Astrocyte (in vitro differentiated cells and primary cell): ENCODE measurements around the gene CLDN18. TPM values are rescaled to one million over a fixed set of nuclear protein-coding genes. Genes with fewer than 3 reads are reported as not detected.
A peak's percentile ranks its signal among the peaks of the same experiment; 100 is the strongest.

Experiments used
- DNase-seq: peaks from one replicate; pipeline ENCODE4 v3.0.0-alpha.2; 2010; ENCODE audit warnings: low read depth
- FAIRE-seq: peaks from 2 replicates; lab custom pipeline; 2011; peaks lifted over from hg19 to GRCh38; lab: Jason Lieb, UNC
- H2AFZ ChIP-seq: 2 replicates; pipeline ENCODE4 v1.6.0; 2012; ENCODE audit warnings: low read depth, low read length, inconsistent platforms
- H3K27ac ChIP-seq: 2 replicates; pipeline ENCODE4 v1.5.1; 2011; ENCODE audit warnings: low read depth, low read length, inconsistent platforms
- H3K27me3 ChIP-seq: 2 replicates; pipeline ENCODE4 v1.6.0; 2011; ENCODE audit warnings: low read length, inconsistent platforms; ENCODE audit not compliant: insufficient read depth
- H3K36me3 ChIP-seq: 2 replicates; pipeline ENCODE4 v1.5.1; 2011; ENCODE audit warnings: low read length, inconsistent platforms; ENCODE audit not compliant: insufficient read depth
- H3K4me1 ChIP-seq: 2 replicates; pipeline ENCODE4 v1.5.1; 2011; ENCODE audit warnings: low read length, inconsistent platforms; ENCODE audit not compliant: insufficient read depth
- H3K4me2 ChIP-seq: 2 replicates; pipeline ENCODE4 v1.6.0; 2012; ENCODE audit warnings: low read length, inconsistent platforms
- H3K4me3 ChIP-seq: 2 replicates; pipeline ENCODE4 v1.5.1; 2011; ENCODE audit warnings: low read depth, mild to moderate bottlenecking, low read length, inconsistent platforms; ENCODE audit not compliant: insufficient read depth
- H3K79me2 ChIP-seq: 2 replicates; pipeline ENCODE4 v1.6.0; 2012; ENCODE audit warnings: mild to moderate bottlenecking, low read length, inconsistent platforms; ENCODE audit not compliant: insufficient read depth
- H3K9ac ChIP-seq: 2 replicates; pipeline ENCODE4 v1.6.0; 2012; ENCODE audit warnings: mild to moderate bottlenecking, low read length, inconsistent platforms
- H3K9me3 ChIP-seq: 2 replicates; pipeline ENCODE4 v1.5.1; 2012; ENCODE audit warnings: low read depth, mild to moderate bottlenecking, low read length, inconsistent platforms; ENCODE audit not compliant: insufficient read depth
- H4K20me1 ChIP-seq: 2 replicates; pipeline ENCODE4 v1.6.0; 2012; ENCODE audit warnings: low read length, inconsistent platforms; ENCODE audit not compliant: insufficient read depth
- H3K27ac Mint-ChIP-seq: one replicate; pipeline ENCODE4 v1.8.0; 2021; ENCODE audit warnings: mild to moderate bottlenecking, mixed read lengths; ENCODE audit not compliant: unreplicated experiment
- H3K27me3 Mint-ChIP-seq: one replicate; pipeline ENCODE4 v1.8.0; 2021; ENCODE audit warnings: low read depth, mixed read lengths; ENCODE audit not compliant: unreplicated experiment
- H3K36me3 Mint-ChIP-seq: one replicate; pipeline ENCODE4 v1.8.0; 2021; ENCODE audit warnings: low read depth, mixed read lengths; ENCODE audit not compliant: unreplicated experiment
- H3K4me1 Mint-ChIP-seq: one replicate; pipeline ENCODE4 v1.8.0; 2021; ENCODE audit warnings: low read depth, mixed read lengths; ENCODE audit not compliant: unreplicated experiment
- H3K4me3 Mint-ChIP-seq: one replicate; pipeline ENCODE4 v1.8.0; 2021; ENCODE audit warnings: mild to moderate bottlenecking, moderate library complexity, mixed read lengths; ENCODE audit not compliant: unreplicated experiment
- H3K9me3 Mint-ChIP-seq: one replicate; pipeline ENCODE4 v1.8.0; 2021; ENCODE audit warnings: mild to moderate bottlenecking, mixed read lengths; ENCODE audit not compliant: unreplicated experiment
- EZH2 ChIP-seq: IDR thresholded peaks from 2 replicates; pipeline ENCODE4 v1.6.1; 2012; ENCODE audit warnings: mild to moderate bottlenecking, low read length, inconsistent platforms; ENCODE audit not compliant: insufficient read depth
- total RNA-seq: library from RNA; stranded (reverse); gene quantifications from 2 replicates; pipeline ENCODE4 v1.2.1, GENCODE V29; 2021
- TF ChIP-seq, protein P1 (sequence below): IDR thresholded peaks from 2 replicates; pipeline ENCODE4 v1.5.1; 2011; ENCODE audit warnings: low read depth, mild to moderate bottlenecking, inconsistent platforms, low read length, moderate library complexity; ENCODE audit not compliant: insufficient read depth

CLDN18 gene
- total RNA-seq, 1 donor from 2014 or later: not detected

DNA sequence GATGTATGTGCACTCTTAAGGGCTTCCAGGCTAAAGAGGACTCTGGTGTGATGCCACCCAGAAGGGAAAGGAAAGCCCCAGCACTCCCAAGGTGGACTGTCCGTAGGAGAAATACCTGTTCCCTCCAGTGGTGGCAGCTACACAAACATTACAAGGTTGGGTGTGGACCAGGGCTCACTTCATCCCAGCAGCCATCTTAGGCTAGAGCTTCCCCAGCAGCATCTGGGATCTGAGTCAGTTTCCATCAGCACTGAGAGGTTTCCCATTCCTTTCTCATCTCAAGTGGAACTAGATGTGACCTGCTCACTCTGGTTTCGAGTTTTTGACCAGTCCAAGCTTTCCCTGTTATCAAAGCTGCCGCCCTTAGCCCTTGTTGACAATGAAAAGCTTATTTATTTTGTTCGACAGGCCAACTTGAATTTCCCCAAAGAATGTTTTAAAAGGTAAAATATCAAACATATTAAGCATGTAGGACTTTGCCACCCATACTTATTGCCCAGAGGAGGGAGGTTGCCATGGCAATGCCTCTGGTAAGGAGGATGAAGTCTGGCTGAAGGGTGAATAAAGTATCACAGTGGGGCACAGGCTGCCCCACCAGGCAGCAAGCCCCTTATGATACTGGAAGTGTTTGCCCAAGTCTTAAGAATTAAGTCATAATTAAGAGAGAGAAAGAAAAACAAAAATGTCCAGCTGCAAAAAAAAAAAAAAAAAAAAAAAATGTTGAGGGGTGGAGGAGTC is 28.9 kb downstream of the CLDN18 start:
- H3K4me1 Mint-ChIP-seq: peaks cover 18% of the 10 kb centered on the region
- no peaks in the 10 kb centered on the region for H4K20me1 ChIP-seq
- H3K9me3 ChIP-seq: no peaks in the 10 kb centered on the region
- H3K36me3 Mint-ChIP-seq: peaks cover 2% of the 10 kb centered on the region
- no peak overlapping the region for H3K4me3 Mint-ChIP-seq
- DNase-seq (no peak), FAIRE-seq (no peak)
- H3K9ac ChIP-seq: no peak overlapping the region
- no peak overlapping the region for H3K27ac ChIP-seq
- no peak overlapping the region for H3K4me2 ChIP-seq
- H3K27me3 ChIP-seq: no peaks in the 10 kb centered on the region
- no peak for TF ChIP-seq EZH2
- TF ChIP-seq, protein P1, sequence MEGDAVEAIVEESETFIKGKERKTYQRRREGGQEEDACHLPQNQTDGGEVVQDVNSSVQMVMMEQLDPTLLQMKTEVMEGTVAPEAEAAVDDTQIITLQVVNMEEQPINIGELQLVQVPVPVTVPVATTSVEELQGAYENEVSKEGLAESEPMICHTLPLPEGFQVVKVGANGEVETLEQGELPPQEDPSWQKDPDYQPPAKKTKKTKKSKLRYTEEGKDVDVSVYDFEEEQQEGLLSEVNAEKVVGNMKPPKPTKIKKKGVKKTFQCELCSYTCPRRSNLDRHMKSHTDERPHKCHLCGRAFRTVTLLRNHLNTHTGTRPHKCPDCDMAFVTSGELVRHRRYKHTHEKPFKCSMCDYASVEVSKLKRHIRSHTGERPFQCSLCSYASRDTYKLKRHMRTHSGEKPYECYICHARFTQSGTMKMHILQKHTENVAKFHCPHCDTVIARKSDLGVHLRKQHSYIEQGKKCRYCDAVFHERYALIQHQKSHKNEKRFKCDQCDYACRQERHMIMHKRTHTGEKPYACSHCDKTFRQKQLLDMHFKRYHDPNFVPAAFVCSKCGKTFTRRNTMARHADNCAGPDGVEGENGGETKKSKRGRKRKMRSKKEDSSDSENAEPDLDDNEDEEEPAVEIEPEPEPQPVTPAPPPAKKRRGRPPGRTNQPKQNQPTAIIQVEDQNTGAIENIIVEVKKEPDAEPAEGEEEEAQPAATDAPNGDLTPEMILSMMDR: no peak
- H3K4me1 ChIP-seq: peaks cover 21% of the 10 kb centered on the region
- H3K27ac Mint-ChIP-seq: no peak overlapping the region
- no peak overlapping the region for H2AFZ ChIP-seq
- no peaks in the 10 kb centered on the region for H3K79me2 ChIP-seq
- peaks cover 3% of the 10 kb centered on the region for H3K36me3 ChIP-seq
- no peaks in the 10 kb centered on the region for H3K27me3 Mint-ChIP-seq
- H3K4me3 ChIP-seq: no peak overlapping the region
- no peaks in the 10 kb centered on the region for H3K9me3 Mint-ChIP-seq

DNA sequence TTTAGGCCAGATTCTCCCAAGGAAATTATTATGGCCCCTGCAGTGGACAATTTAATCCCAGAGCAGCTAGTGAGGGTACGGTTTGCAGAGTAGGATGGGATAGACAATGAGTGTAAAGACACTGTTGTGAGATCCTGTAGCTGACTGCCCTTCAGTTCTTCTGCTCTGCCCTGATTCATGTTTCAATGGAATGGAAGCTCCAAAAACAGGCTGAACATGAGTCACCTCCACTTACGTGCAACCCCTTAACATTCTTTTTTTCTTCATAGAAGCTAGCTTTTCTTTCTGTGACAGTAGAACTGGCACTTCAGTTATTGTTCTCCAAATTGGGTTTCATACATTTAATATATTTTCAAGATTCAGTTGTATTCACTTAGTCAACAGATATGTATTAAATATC is 32.1 kb downstream of the CLDN18 start:
- no peak overlapping the region for H2AFZ ChIP-seq
- peaks cover 23% of the 10 kb centered on the region for H3K4me1 ChIP-seq
- no peaks in the 10 kb centered on the region for H3K9me3 Mint-ChIP-seq
- no peak overlapping the region for H3K4me3 ChIP-seq
- DNase-seq: peak; percentile 76
- peak overlapping the region; percentile 22 for H3K4me2 ChIP-seq
- H3K27me3 Mint-ChIP-seq: no peaks in the 10 kb centered on the region
- no peak overlapping the region for H3K27ac Mint-ChIP-seq
- no peaks in the 10 kb centered on the region for H3K27me3 ChIP-seq
- H3K4me3 Mint-ChIP-seq: no peak overlapping the region
- no peaks in the 10 kb centered on the region for H3K36me3 ChIP-seq
- FAIRE-seq: peak; percentile 93
- no peak overlapping the region for H3K9ac ChIP-seq
- no peak for TF ChIP-seq EZH2
- TF ChIP-seq, protein P1: no peak
- H4K20me1 ChIP-seq: no peaks in the 10 kb centered on the region
- H3K27ac ChIP-seq: peak overlapping the region; percentile 15
- H3K4me1 Mint-ChIP-seq: peaks cover 22% of the 10 kb centered on the region
- no peaks in the 10 kb centered on the region for H3K79me2 ChIP-seq
- peaks cover 13% of the 10 kb centered on the region for H3K36me3 Mint-ChIP-seq
- H3K9me3 ChIP-seq: no peaks in the 10 kb centered on the region
